Islet precursor cell (in vitro differentiated cells): ENCODE measurements around the gene ZNF268.

Experiments used
- DNase-seq: peaks from one replicate; pipeline ENCODE4 v3.0.0-alpha.2; 2018

The ZNF268 gene

DNA sequence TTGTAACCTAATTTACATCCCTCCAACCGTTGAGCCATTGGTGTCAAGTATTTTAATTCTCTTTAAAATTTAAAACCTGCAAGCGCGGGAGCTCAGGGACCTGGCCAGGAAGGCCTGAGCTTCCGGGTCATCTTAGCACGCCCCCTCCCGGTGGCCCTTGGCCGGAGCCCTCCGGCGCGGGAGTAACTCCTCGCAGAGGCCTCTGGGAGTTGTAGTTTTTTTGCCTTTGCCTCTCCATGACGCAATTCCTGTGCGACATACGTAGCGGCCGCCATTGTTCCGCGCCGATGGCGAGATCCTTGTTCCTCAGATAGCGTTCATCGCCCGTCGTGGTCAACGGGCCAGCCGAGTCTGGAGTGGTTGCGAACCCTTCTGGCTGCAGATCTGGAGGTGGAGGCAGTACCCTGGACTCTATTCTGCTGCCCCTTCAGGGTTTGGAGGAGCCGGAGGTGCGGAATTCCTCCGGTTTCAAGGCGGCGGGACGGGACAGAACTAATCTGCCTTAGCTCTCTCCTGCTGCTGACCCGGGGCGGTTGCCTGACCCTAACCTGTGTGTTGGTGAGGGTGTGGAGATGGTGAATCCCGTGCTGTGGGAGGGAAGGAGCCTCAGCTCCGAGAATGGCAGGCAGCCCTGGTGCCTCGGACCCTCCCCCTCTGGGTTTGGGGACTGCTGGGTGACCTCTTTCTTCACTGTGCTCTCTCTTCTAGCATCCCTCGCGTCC is at the start of gene ZNF268:
Gene ZNF268 (plus strand): TSS at position 258 of the 722 bp plus-strand sequence. CDS start 503 bp downstream, outside the sequence.
- DNase-seq = peak; percentile 97

DNA sequence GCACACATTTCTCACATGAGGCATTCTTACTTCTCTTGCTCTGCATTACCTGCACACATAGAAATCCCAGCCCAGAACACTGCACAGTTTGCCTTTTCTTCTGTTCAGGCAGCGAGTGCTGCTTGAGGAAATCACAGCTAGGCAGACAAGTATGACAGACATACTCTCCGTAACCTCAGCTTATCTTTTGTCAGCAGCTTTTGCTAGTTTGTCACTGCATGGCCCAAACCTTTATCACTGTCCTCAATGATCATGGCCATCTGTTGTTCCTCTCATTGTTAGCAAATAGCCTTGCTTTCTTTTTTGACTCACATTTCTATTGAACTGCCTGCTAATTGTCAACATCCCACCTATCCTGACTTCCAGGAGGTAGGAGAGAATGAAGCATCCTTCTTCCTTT is 45.5 kb upstream of the ZNF268 start:
- DNase-seq = no peak

DNA sequence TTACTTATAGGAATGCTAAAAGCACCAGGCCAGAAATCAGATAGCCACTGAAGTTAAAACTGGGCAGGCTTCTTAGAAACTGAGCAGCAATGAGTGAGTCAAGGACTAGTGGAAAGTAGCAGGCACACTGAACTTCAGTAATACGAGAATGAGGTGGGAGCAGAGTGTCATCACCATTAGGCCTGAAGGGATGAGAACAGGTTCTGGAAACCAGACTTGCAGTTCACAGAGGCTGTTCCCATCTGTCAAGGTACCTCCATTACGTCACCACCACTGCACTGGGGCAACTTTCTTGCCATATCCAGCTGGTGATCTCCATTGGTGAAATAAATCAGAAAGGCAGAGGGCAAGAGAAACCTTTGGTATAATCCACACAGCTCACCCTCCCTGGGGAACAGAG is 35.3 kb upstream of the ZNF268 start:
- DNase-seq = no peak

DNA sequence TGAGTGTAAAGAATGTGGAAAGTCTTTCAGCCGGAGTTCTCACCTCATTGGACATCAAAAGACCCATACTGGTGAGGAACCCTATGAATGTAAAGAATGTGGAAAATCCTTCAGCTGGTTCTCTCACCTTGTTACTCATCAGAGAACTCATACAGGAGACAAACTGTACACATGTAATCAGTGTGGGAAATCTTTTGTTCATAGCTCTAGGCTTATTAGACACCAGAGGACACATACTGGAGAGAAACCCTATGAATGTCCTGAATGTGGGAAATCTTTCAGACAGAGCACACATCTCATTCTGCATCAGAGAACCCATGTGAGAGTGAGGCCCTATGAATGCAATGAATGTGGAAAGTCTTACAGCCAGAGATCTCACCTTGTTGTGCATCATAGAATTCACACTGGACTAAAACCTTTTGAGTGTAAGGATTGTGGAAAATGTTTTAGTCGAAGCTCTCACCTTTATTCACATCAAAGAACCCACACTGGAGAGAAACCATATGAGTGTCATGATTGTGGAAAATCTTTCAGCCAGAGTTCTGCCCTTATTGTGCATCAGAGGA is 25.1 kb upstream of the ZNF268 start:
- DNase-seq = no peak

DNA sequence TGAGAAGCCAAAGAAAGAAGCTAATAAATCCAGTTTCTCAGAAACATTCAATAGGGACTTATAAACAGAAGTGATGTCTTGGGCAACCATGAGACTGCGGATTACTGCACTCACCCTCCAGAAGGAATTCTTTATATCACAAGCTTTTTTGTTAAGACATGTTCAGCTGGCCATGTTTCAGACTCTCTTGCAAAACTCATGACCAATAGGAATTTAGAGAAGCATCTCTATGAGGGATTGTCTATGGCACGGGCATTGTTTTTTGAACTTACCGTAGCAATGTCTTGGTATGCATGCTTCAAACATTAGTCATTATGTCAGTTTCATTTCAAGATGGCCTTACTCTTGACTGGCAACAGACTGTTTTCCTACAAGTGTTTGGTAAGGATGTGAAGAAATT is 15.5 kb upstream of the ZNF268 start:
- DNase-seq = no peak

GRCh38 chr12:133172491-133172890 is 8.8 kb upstream of the ZNF268 start:
- no peak for DNase-seq

DNA sequence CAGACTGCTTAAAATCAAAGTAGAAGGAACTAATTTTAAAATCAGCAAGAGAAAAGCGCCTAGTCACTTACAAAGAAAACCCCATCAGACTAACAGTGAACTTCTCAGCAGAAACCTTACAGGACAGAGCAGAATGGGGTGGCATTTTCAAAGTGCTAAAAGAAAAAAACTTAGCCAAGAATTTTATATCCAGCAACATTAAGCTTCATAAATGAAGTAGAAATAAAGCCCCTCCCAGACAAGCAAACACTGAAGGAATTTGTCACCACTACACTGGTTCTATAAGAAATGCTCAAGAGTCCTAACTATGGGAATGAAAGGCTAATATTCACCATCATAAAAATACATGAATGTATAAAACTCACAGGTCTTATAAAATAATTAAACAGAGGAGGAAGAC is 6.4 kb upstream of the ZNF268 start:
- DNase-seq = no peak

DNA sequence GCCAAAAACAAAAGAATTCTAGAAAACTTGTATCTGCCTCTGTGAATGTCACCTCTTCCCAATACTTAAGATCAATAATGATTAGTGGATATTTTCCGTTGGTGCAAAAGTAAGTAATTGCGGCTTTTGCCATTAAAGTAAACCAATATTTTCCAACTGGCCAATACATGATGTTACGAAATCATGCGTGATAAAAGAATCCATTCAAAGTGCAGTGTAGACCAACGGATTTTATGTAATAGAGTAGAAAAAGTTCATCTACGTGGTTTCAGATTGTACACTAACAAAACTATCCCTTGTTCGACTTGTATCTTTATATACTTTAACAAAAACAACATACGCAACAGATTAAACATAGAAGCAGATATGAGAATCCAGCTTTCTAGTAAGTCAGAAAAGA is 626 bp upstream of the ZNF268 start:
- DNase-seq = no peak

DNA sequence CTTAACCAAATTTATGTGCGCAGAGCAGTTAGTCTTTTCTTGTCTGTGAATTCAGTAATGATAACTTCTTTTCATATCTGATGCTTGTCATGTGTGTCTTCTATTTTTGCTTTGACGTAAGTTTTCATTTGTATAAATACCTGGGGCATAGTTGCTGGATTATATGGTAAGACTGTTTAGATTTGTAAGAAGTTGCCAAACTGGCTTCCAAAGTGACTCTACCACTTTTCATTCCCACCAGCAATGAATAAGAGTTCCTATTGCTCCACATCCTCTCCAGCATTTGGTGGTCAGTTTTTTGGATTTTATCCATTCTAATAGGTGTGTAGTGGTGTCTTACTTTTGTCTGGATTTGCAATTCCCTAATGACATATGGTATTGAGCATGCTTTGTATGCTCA is 8.9 kb downstream of the ZNF268 start:
- no peak for DNase-seq

DNA sequence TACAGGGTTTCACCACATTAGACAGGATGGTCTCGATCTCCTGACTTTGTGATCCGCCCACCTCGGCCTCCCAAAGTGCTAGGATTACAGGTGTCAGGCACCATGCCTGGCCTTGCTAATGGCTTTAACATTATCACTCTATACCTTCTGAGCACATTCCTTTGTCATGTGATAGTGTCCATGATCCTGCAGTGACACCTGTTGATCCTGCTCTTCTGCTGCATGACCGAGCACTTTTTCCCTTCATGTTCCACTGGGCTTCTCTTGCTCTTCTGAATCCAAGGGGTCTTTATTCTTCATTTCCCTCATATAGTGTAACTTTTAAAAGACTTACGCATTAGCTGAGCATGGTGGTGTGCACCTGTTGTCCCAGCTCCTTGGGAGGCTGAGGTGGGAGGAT is 11.6 kb downstream of the ZNF268 start:
- no peak for DNase-seq

- no peak for DNase-seq
Measured at GRCh38 chr12:133201888-133202287, 20.6 kb downstream of the ZNF268 start.

- DNase-seq = no peak
Measured at GRCh38 chr12:133202493-133203343, 21.4 kb downstream of the ZNF268 start.

DNA sequence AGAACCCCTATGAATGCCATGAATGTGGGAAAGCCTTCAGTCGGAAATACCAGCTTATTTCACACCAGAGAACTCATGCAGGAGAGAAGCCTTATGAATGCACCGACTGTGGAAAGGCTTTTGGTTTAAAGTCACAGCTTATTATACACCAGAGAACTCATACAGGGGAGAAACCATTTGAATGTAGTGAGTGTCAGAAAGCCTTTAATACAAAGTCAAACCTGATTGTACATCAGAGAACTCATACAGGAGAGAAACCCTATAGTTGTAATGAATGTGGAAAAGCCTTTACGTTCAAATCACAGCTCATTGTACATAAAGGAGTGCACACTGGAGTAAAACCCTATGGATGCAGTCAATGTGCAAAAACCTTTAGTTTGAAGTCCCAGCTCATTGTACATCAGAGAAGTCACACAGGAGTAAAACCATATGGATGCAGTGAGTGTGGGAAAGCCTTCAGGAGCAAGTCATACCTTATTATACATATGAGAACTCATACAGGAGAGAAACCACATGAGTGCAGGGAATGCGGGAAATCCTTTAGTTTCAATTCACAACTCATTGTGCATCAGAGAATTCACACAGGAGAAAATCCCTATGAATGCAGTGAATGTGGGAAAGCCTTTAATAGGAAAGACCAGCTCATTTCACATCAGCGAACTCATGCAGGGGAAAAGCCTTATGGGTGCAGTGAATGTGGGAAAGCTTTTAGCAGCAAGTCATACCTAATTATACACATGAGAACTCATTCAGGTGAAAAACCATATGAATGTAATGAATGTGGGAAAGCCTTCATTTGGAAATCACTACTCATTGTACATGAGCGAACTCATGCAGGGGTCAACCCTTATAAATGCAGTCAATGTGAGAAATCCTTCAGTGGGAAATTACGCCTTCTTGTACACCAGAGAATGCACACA is 22.3 kb downstream of the ZNF268 start:
- DNase-seq = no peak

- DNase-seq = no peak
Measured at GRCh38 chr12:133204264-133204603, 22.9 kb downstream of the ZNF268 start.

GRCh38 chr12:133206390-133206789 is 25.1 kb downstream of the ZNF268 start:
- no peak for DNase-seq

GRCh38 chr12:133215724-133216123 is 34.4 kb downstream of the ZNF268 start:
- no peak for DNase-seq

GRCh38 chr12:133217219-133217618 is 35.9 kb downstream of the ZNF268 start:
- DNase-seq = no peak

GRCh38 chr12:133220521-133220920 is 39.2 kb downstream of the ZNF268 start:
- no peak for DNase-seq

DNA sequence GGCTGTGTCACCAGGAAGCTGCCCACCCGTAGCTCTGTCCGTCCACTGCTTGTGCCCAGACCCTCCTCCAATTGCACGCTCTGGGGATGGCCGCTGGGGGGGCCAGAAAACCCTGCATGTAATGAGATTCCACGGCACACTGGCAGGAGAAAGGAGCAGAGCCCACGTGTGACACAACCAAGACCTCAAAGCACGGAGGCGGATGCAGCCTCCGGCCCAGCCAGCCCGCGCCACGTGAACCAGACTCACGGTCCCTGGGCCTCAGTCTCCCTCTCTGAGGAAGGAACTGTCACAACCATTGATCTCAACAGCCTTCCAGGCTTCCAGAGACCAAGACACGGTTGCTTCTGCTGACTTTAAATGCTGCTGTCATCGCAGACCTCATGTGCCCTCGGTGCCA is 39.9 kb downstream of the ZNF268 start:
- no peak for DNase-seq

DNA sequence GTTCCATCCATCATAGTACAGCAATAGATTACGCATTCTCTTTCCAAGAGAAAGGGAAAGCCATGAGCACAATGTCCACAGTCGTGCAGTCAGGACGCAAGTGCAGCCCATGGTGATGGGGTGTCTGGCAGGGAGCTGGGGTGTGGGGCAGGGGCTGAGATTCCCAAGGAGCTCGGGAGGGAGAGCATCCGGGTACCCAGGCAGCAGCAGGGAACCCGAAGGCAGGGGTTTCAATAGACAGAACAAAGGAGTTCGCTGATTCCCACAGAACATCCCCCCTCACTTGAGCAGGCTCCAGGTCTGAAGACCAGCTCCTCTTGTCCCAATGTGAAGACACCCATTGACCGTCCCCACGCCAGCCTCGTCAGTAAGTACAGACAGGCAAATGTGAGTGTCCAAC is 40.9 kb downstream of the ZNF268 start:
- DNase-seq = no peak

GRCh38 chr12:133225527-133225926 is 44.2 kb downstream of the ZNF268 start:
- no peak for DNase-seq

- DNase-seq = no peak
Measured at GRCh38 chr12:133226690-133227089, 45.4 kb downstream of the ZNF268 start.

- peak; percentile 47 for DNase-seq
Measured at GRCh38 chr12:133227281-133227852, 46.1 kb downstream of the ZNF268 start.
